Measurements from ENCODE around the gene ERAL1.
A peak's percentile ranks its signal among the peaks of the same experiment; 100 is the strongest.
"Not testable (repeated sequence)": the region's sequence is repeated elsewhere in the genome, so short reads cannot be mapped to it uniquely, and the experiment has no call there.

Gene ERAL1

GRCh38 chr17:28879886-28880571 is 25.2 kb downstream of the ERAL1 start:
- DNase-seq (ENCODE audit: low read depth): no peak

GRCh38 chr17:28880572-28880945 is 25.7 kb downstream of the ERAL1 start:
- DNase-seq (ENCODE audit: low read depth): no peak

- no peak for DNase-seq (ENCODE audit: low read depth)
Measured at GRCh38 chr17:28881533-28882056, 26.8 kb downstream of the ERAL1 start.

- no peak for DNase-seq (ENCODE audit: low read depth)
Measured at GRCh38 chr17:28882154-28882895, 27.5 kb downstream of the ERAL1 start.

GRCh38 chr17:28883967-28884702 is 29.3 kb downstream of the ERAL1 start:
- no peak for DNase-seq (ENCODE audit: low read depth)

GRCh38 chr17:28885363-28885762 is 30.5 kb downstream of the ERAL1 start:
- DNase-seq (ENCODE audit: low read depth): no peak

GRCh38 chr17:28885951-28886350 is 31.1 kb downstream of the ERAL1 start:
- no peak for DNase-seq (ENCODE audit: low read depth)

GRCh38 chr17:28887871-28888471 is 33.2 kb downstream of the ERAL1 start:
- no peak for DNase-seq (ENCODE audit: low read depth)

- DNase-seq (ENCODE audit: low read depth): no peak
Measured at GRCh38 chr17:28888832-28889231, 34.0 kb downstream of the ERAL1 start.

- no peak for DNase-seq (ENCODE audit: low read depth)
Measured at GRCh38 chr17:28889996-28890395, 35.2 kb downstream of the ERAL1 start.

GRCh38 chr17:28891201-28891600 is 36.4 kb downstream of the ERAL1 start:
- DNase-seq (ENCODE audit: low read depth): no peak

GRCh38 chr17:28892024-28892423 is 37.2 kb downstream of the ERAL1 start:
- no peak for DNase-seq (ENCODE audit: low read depth)

- DNase-seq (ENCODE audit: low read depth): not testable (repeated sequence)
Measured at GRCh38 chr17:28893248-28894183, 38.7 kb downstream of the ERAL1 start.

- no peak for DNase-seq (ENCODE audit: low read depth)
Measured at GRCh38 chr17:28895794-28896447, 41.1 kb downstream of the ERAL1 start.

GRCh38 chr17:28896491-28896883 is 41.7 kb downstream of the ERAL1 start:
- no peak for DNase-seq (ENCODE audit: low read depth)

- peak; percentile 53 for DNase-seq (ENCODE audit: low read depth)
Measured at GRCh38 chr17:28896884-28897768, 42.3 kb downstream of the ERAL1 start, which contains the start of gene FLOT2. Gene FLOT2 (minus strand): TSS chr17:28897733. CDS start chr17:28897574, 159 bp downstream.

GRCh38 chr17:28897769-28898526 is 43.1 kb downstream of the ERAL1 start:
- peak; percentile 17 for DNase-seq (ENCODE audit: low read depth)

- no peak for DNase-seq (ENCODE audit: low read depth)
Measured at GRCh38 chr17:28898527-28898955, 43.7 kb downstream of the ERAL1 start.

Measured in T-helper 22 cell (primary cell).